Esophagus squamous epithelium (tissue), 4 donors: ENCODE results near the gene CNOT1.

Experiments used
- CTCF ChIP-seq, 6 experiments: fragments of 450-650 bp in 4 of 6; fragments of 200-600 bp in 2 of 6; sonication (generic) in 2 of 6; IDR thresholded peaks; one replicate each; pipeline ENCODE4 v1.5.1; 2016 to 2019; ENCODE audit warnings: antibody characterized with exemption in 6 of 6, mild to moderate bottlenecking in 4 of 6, moderate library complexity in 4 of 6
- POLR2A ChIP-seq, 4 donors: fragments of 450-650 bp; IDR thresholded peaks; one replicate each; pipeline ENCODE4 v1.6.1; 2017; ENCODE audit warnings: antibody characterized with exemption in 4 of 4, mild to moderate bottlenecking in 4 of 4, moderate library complexity in 3 of 4

- no peak for TF ChIP-seq CTCF (IDR thresholded peaks at IDR 0.05)
- no peak for TF ChIP-seq POLR2A (IDR thresholded peaks at IDR 0.05)
Observed at GRCh38 chr16:58475091-58475619, 154.5 kb downstream of the CNOT1 start.
